HepG2 (cell line): Measurements from ENCODE around the gene F12. TPM values are rescaled to one million over a fixed set of nuclear protein-coding genes. Genes with fewer than 3 reads are reported as not detected.

Source experiments
- AGO1 ChIP-seq: fragments of 200-400 bp; formaldehyde crosslinking; IDR thresholded peaks from 2 replicates; pipeline ENCODE4 v1.6.1; 2017; ENCODE audit warnings: mild to moderate bottlenecking, low read depth, low read length, moderate library complexity; ENCODE audit not compliant: poor library complexity, severe bottlenecking
- BORCS8-MEF2B ChIP-seq: sonication (generic); formaldehyde crosslinking; IDR thresholded peaks from 2 replicates; pipeline ENCODE4 v1.8.0; 2022; ENCODE audit warnings: mild to moderate bottlenecking, missing genetic modification reagents
- CAMTA2 ChIP-seq: sonication (generic); formaldehyde crosslinking; IDR thresholded peaks from 2 replicates; pipeline ENCODE4 v1.4.0; 2020; ENCODE audit warnings: mild to moderate bottlenecking, missing genetic modification reagents, borderline replicate concordance
- HDAC6 ChIP-seq: fragments of 200-600 bp; sonication (generic); IDR thresholded peaks from 2 replicates; pipeline ENCODE4 v1.7.0; 2017; ENCODE audit warnings: mild to moderate bottlenecking, antibody characterized with exemption, low read length, low read depth
- HMG20B ChIP-seq: conservative IDR thresholded peaks from 2 replicates; pipeline ENCODE4 v1.6.1; 2016; ENCODE audit warnings: missing genetic modification reagents, missing compliant biosample characterization
- JUNB ChIP-seq: sonication (generic); formaldehyde crosslinking; IDR thresholded peaks from 2 replicates; pipeline ENCODE4 v1.8.0; 2022; ENCODE audit warnings: missing genetic modification reagents, mild to moderate bottlenecking, borderline replicate concordance
- MIER3 ChIP-seq: IDR thresholded peaks from 2 replicates; pipeline ENCODE4 v1.6.1; 2016; ENCODE audit warnings: missing compliant biosample characterization, borderline replicate concordance
- MTF1 ChIP-seq: sonication (generic); formaldehyde crosslinking; IDR thresholded peaks from 2 replicates; pipeline ENCODE4 v1.5.0; 2020; ENCODE audit warnings: missing genetic modification reagents
- PHF21A ChIP-seq: sonication (generic); formaldehyde crosslinking; IDR thresholded peaks from 2 replicates; pipeline ENCODE4 v1.5.0; 2020; ENCODE audit warnings: mild to moderate bottlenecking, missing genetic modification reagents
- PLRG1 ChIP-seq: fragments of 450-650 bp; conservative IDR thresholded peaks from 2 replicates; pipeline ENCODE4 v1.6.1; 2016
- ZFP36 ChIP-seq: fragments of 150-350 bp; IDR thresholded peaks from 2 replicates; pipeline ENCODE4 v1.6.1; 2018; ENCODE audit warnings: borderline replicate concordance, low read length, low read depth; ENCODE audit not compliant: partially characterized antibody
- ZNF768 ChIP-seq: sonication (generic); formaldehyde crosslinking; IDR thresholded peaks from 2 replicates; pipeline ENCODE4 v1.4.0; 2020; ENCODE audit warnings: missing genetic modification reagents
- polyA plus RNA-seq, 8 experiments: library from polyadenylated mRNA; depleted of rRNA in 3 of 8; stranded (reverse) in 7 of 8; unstranded in 1 of 8; fragments of >200 nt; fragmentation: Illumina TruSeq in 4 of 8; extraction: Trizol in 4 of 8; gene quantifications; 2 replicates each; pipeline versions ENCODE4 v1.2.1 to v1.2.3, GENCODE V29; 2011 to 2016; ENCODE audit warnings: low read depth in 4 of 8, missing spikeins in 1 of 8, mixed read lengths in 1 of 8; ENCODE audit not compliant: insufficient read depth in 1 of 8
- total RNA-seq, 5 experiments: library from RNA; depleted of rRNA; stranded (reverse); fragments of >200 nt; fragmentation: Illumina TruSeq; extraction: Trizol; gene quantifications; 2 replicates each; pipeline ENCODE4 v1.2.3, GENCODE V29; 2016; ENCODE audit warnings: low read depth in 1 of 5
- TF ChIP-seq, protein P1 (sequence below): sonication (generic); formaldehyde crosslinking; IDR thresholded peaks from 2 replicates; pipeline ENCODE4 v1.4.0; 2020; ENCODE audit warnings: missing genetic modification reagents, borderline replicate concordance
- TF ChIP-seq, protein P2 (sequence below): sonication (generic); formaldehyde crosslinking; IDR thresholded peaks from 2 replicates; pipeline ENCODE4 v1.8.1; 2023; ENCODE audit warnings: mild to moderate bottlenecking, missing genetic modification reagents
- TF ChIP-seq, protein P3 (sequence below): sonication (generic); formaldehyde crosslinking; IDR thresholded peaks from 2 replicates; pipeline ENCODE4 v1.5.1; 2020; ENCODE audit warnings: mild to moderate bottlenecking, missing genetic modification reagents, moderate library complexity
- TF ChIP-seq, protein P4 (sequence below): sonication (generic); formaldehyde crosslinking; IDR thresholded peaks from 2 replicates; pipeline ENCODE4 v1.5.0; 2020; ENCODE audit warnings: mild to moderate bottlenecking, missing genetic modification reagents, borderline replicate concordance
- TF ChIP-seq, protein P5 (sequence below): sonication (generic); formaldehyde crosslinking; IDR thresholded peaks from 2 replicates; pipeline ENCODE4 v1.4.0; 2020; ENCODE audit warnings: mild to moderate bottlenecking, missing genetic modification reagents

The F12 gene
- total and polyA plus RNA-seq, 2 of the 13 experiments (the other 11 are each of a cell fraction or from before 2014, with no cell fraction given) = 2.5 to 3.0 TPM

DNA sequence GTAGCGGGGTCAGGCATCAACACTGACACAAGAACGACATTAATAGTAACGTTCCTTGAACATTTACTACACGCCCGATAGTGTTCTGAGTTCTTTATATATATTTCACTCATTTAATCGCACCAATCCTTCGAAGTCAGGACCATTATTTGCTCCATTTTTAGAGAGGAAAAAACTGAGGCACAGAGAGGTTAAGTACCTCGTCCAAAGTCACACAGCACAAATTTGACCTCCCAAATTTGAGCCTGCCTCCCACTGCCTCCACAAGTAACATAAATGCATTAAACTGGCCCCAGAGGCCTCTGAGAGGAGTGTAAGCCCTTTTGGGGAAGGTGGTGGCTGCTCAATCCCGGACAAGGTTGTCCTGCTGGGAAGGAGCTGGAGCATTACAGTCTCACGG lies 45.8 kb downstream of the F12 start (continued):
- TF ChIP-seq, protein P1, sequence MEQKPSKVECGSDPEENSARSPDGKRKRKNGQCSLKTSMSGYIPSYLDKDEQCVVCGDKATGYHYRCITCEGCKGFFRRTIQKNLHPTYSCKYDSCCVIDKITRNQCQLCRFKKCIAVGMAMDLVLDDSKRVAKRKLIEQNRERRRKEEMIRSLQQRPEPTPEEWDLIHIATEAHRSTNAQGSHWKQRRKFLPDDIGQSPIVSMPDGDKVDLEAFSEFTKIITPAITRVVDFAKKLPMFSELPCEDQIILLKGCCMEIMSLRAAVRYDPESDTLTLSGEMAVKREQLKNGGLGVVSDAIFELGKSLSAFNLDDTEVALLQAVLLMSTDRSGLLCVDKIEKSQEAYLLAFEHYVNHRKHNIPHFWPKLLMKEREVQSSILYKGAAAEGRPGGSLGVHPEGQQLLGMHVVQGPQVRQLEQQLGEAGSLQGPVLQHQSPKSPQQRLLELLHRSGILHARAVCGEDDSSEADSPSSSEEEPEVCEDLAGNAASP = no peak
- no peak for TF ChIP-seq JUNB
- TF ChIP-seq, protein P2, sequence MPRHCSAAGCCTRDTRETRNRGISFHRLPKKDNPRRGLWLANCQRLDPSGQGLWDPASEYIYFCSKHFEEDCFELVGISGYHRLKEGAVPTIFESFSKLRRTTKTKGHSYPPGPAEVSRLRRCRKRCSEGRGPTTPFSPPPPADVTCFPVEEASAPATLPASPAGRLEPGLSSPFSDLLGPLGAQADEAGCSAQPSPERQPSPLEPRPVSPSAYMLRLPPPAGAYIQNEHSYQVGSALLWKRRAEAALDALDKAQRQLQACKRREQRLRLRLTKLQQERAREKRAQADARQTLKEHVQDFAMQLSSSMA = no peak
- TF ChIP-seq, protein P3, sequence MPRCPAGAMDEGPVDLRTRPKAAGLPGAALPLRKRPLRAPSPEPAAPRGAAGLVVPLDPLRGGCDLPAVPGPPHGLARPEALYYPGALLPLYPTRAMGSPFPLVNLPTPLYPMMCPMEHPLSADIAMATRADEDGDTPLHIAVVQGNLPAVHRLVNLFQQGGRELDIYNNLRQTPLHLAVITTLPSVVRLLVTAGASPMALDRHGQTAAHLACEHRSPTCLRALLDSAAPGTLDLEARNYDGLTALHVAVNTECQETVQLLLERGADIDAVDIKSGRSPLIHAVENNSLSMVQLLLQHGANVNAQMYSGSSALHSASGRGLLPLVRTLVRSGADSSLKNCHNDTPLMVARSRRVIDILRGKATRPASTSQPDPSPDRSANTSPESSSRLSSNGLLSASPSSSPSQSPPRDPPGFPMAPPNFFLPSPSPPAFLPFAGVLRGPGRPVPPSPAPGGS (CRISPR knock-in tag) = no peak
- TF ChIP-seq ZNF768 = peak; percentile 97
- no peak for TF ChIP-seq MTF1 (CRISPR knock-in tag)
- no peak for TF ChIP-seq PLRG1
- no peak for TF ChIP-seq MIER3 (CRISPR knock-in tag)
- no peak for TF ChIP-seq AGO1
- TF ChIP-seq PHF21A (CRISPR knock-in tag) = no peak
- 0 out of 2 replicates have a peak, but pooled peaks have one; percentile 61 for TF ChIP-seq HDAC6
- no peak for TF ChIP-seq BORCS8-MEF2B (CRISPR knock-in tag)
- TF ChIP-seq, protein P4, sequence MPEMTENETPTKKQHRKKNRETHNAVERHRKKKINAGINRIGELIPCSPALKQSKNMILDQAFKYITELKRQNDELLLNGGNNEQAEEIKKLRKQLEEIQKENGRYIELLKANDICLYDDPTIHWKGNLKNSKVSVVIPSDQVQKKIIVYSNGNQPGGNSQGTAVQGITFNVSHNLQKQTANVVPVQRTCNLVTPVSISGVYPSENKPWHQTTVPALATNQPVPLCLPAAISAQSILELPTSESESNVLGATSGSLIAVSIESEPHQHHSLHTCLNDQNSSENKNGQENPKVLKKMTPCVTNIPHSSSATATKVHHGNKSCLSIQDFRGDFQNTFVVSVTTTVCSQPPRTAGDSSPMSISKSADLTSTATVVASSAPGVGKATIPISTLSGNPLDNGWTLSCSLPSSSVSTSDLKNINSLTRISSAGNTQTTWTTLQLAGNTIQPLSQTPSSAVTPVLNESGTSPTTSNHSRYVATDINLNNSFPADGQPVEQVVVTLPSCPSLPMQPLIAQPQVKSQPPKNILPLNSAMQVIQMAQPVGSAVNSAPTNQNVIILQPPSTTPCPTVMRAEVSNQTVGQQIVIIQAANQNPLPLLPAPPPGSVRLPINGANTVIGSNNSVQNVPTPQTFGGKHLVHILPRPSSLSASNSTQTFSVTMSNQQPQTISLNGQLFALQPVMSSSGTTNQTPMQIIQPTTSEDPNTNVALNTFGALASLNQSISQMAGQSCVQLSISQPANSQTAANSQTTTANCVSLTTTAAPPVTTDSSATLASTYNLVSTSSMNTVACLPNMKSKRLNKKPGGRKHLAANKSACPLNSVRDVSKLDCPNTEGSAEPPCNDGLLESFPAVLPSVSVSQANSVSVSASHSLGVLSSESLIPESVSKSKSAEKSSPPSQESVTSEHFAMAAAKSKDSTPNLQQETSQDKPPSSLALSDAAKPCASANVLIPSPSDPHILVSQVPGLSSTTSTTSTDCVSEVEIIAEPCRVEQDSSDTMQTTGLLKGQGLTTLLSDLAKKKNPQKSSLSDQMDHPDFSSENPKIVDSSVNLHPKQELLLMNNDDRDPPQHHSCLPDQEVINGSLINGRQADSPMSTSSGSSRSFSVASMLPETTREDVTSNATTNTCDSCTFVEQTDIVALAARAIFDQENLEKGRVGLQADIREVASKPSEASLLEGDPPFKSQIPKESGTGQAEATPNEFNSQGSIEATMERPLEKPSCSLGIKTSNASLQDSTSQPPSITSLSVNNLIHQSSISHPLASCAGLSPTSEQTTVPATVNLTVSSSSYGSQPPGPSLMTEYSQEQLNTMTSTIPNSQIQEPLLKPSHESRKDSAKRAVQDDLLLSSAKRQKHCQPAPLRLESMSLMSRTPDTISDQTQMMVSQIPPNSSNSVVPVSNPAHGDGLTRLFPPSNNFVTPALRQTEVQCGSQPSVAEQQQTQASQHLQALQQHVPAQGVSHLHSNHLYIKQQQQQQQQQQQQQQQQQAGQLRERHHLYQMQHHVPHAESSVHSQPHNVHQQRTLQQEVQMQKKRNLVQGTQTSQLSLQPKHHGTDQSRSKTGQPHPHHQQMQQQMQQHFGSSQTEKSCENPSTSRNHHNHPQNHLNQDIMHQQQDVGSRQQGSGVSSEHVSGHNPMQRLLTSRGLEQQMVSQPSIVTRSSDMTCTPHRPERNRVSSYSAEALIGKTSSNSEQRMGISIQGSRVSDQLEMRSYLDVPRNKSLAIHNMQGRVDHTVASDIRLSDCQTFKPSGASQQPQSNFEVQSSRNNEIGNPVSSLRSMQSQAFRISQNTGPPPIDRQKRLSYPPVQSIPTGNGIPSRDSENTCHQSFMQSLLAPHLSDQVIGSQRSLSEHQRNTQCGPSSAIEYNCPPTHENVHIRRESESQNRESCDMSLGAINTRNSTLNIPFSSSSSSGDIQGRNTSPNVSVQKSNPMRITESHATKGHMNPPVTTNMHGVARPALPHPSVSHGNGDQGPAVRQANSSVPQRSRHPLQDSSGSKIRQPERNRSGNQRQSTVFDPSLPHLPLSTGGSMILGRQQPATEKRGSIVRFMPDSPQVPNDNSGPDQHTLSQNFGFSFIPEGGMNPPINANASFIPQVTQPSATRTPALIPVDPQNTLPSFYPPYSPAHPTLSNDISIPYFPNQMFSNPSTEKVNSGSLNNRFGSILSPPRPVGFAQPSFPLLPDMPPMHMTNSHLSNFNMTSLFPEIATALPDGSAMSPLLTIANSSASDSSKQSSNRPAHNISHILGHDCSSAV (CRISPR knock-in tag) = no peak
- no peak for TF ChIP-seq CAMTA2 (CRISPR knock-in tag)
- peak; percentile 61 for TF ChIP-seq ZFP36
- TF ChIP-seq, protein P5, sequence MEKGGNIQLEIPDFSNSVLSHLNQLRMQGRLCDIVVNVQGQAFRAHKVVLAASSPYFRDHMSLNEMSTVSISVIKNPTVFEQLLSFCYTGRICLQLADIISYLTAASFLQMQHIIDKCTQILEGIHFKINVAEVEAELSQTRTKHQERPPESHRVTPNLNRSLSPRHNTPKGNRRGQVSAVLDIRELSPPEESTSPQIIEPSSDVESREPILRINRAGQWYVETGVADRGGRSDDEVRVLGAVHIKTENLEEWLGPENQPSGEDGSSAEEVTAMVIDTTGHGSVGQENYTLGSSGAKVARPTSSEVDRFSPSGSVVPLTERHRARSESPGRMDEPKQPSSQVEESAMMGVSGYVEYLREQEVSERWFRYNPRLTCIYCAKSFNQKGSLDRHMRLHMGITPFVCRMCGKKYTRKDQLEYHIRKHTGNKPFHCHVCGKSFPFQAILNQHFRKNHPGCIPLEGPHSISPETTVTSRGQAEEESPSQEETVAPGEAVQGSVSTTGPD (CRISPR knock-in tag) = no peak
- no peak for TF ChIP-seq HMG20B
